Natural killer cell treated with Interleukin-12 subunit alpha and Interleukin-12 subunit beta and Interleukin-15 and Interleukin-18, amount 100 ng/mL, for 72 hours (primary cell): ENCODE data around the gene SEMA6B. TPM values are rescaled to one million over a fixed set of nuclear protein-coding genes. Genes with fewer than 3 reads are reported as not detected.

Source experiments
- ATAC-seq, 2 donors: fragments of 150-1000 bp; cut with Tn5 transposase in 1 of 2; sonication (Bioruptor Pico), chemical (Tn5 transposase) in 1 of 2; 2 replicates each; pipeline ENCODE4 v1.10.0; 2021
- DNase-seq: peaks from one replicate; pipeline ENCODE4 v3.0.0; 2022; ENCODE audit warnings: low spot score
- H3K27ac Mint-ChIP-seq, 2 donors: 1 replicate in 1 of 2; 2 replicates in 1 of 2; pipeline ENCODE4 v1.8.0; 2022; ENCODE audit warnings: mixed read lengths in 2 of 2, mild to moderate bottlenecking in 1 of 2, moderate library complexity in 1 of 2
- H3K27me3 Mint-ChIP-seq, 2 donors: 1 replicate in 1 of 2; 2 replicates in 1 of 2; pipeline ENCODE4 v1.8.0; 2022; ENCODE audit warnings: mixed read lengths in 2 of 2
- H3K36me3 Mint-ChIP-seq: one replicate; pipeline ENCODE4 v1.8.0; 2022; ENCODE audit warnings: mixed read lengths
- H3K4me1 Mint-ChIP-seq, 2 donors: 1 replicate in 1 of 2; 2 replicates in 1 of 2; pipeline ENCODE4 v1.8.0; 2022; ENCODE audit warnings: low read depth in 2 of 2, mixed read lengths in 2 of 2, mild to moderate bottlenecking in 1 of 2
- H3K4me3 Mint-ChIP-seq: one replicate; pipeline ENCODE4 v1.8.0; 2022; ENCODE audit warnings: mixed read lengths
- H3K9me3 Mint-ChIP-seq: 2 replicates; pipeline ENCODE4 v1.8.0; 2022; ENCODE audit warnings: mixed read lengths
- total RNA-seq, 2 donors: library from RNA; stranded (reverse); gene quantifications; one replicate each; pipeline ENCODE4 v1.2.3, GENCODE V29; 2022

SEMA6B gene
- total RNA-seq, 2 donors from 2014 or later, result 0.14 TPM; not detected in 1

DNA sequence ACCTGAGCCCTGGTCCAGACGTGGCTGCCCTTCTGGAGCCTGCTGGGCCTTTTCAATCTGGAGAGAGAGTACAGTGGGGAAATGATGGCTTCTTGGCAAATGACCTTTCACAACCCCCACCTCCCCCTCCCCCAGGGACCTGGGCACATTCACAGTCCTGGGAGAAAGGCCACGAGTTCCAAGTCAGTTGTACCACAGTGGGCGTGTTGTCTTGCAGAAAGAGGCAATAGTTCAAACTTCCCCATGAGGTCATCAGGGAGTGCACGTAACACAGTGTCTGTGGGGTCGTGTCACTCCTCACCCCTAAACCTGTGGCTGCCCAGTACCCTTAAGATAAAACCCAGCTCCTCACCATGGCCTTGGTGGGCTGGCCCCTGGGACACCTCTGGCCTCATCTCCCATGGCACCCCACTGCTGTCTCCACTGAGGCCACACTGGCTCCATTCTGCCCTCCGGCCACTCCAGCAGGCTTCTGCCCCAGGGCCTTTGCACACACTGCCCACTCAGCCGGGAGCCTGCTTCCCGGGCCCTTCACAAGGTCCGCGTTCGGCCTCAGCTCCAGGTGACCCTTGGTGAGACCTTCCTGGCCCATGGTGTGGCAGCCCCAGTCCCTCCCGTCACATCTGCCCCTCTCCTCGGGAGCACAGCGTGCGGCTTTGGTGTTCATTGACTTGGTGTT is 54.5 kb downstream of the SEMA6B start:
- Mint-ChIP-seq H3K4me3 (no peak overlapping the region), H3K36me3 (no peaks in the 10 kb centered on the region), H3K4me1 (peaks cover 8 to 13% of the 10 kb centered on the region in 2 donors), H3K9me3 (no peaks in the 10 kb centered on the region), H3K27ac (no peak overlapping the region), H3K27me3 (no peaks in the 10 kb centered on the region)
- DNase-seq (no peak), ATAC-seq (peak in 1 of 2 donors; percentile 30)

DNA sequence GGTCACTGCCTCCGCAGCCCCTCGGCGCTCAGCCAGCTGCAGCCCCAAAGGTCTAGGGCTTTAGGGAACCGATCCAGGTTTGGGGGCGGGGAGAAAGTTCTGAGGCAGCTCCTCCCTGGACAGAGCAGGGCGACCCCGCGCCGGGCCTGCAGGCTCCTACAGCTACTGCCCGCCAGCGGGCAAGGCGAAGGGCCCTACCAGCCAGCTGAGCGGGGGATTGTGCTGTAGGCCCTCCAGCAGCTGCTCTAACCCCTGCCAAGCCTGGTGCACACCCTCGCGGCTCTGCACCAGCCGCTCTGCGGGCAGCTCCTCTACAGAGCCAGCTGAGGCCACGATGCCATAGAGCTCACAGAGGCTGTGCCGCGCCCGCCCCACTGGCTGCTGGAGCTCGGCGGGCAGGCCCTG is 55.2 kb downstream of the SEMA6B start:
- ATAC-seq, result no peak
- Mint-ChIP-seq H3K27ac (no peak overlapping the region), H3K4me1 (peaks cover 8 to 13% of the 10 kb centered on the region in 2 donors), H3K27me3 (no peaks in the 10 kb centered on the region), H3K4me3 (no peak overlapping the region), H3K9me3 (no peaks in the 10 kb centered on the region), H3K36me3 (no peaks in the 10 kb centered on the region)
- DNase-seq, result no peak

DNA sequence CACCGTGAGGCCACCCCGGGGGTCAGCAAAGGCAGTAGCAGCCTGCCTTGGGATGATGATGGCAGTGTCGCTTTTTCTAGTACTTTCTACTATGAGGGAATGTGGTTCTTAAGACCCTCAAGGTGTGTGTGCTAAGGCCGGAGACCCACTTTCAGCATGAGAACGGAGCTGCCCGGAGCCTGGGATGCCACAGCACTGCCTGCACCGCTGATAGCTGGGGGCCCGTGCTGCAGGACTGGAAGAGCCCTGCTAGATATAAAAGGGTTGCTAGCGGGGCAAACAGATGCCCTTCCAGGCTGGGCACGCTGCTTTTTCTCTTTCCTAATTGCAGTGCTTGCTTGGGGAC is 55.7 kb downstream of the SEMA6B start:
- no peak for ATAC-seq
- peaks cover 8 to 13% of the 10 kb centered on the region in 2 donors for H3K4me1 Mint-ChIP-seq
- no peaks in the 10 kb centered on the region for H3K36me3 Mint-ChIP-seq
- no peak overlapping the region for H3K4me3 Mint-ChIP-seq
- H3K27me3 Mint-ChIP-seq, result no peaks in the 10 kb centered on the region
- no peak overlapping the region for H3K27ac Mint-ChIP-seq
- DNase-seq, result no peak
- no peaks in the 10 kb centered on the region for H3K9me3 Mint-ChIP-seq

DNA sequence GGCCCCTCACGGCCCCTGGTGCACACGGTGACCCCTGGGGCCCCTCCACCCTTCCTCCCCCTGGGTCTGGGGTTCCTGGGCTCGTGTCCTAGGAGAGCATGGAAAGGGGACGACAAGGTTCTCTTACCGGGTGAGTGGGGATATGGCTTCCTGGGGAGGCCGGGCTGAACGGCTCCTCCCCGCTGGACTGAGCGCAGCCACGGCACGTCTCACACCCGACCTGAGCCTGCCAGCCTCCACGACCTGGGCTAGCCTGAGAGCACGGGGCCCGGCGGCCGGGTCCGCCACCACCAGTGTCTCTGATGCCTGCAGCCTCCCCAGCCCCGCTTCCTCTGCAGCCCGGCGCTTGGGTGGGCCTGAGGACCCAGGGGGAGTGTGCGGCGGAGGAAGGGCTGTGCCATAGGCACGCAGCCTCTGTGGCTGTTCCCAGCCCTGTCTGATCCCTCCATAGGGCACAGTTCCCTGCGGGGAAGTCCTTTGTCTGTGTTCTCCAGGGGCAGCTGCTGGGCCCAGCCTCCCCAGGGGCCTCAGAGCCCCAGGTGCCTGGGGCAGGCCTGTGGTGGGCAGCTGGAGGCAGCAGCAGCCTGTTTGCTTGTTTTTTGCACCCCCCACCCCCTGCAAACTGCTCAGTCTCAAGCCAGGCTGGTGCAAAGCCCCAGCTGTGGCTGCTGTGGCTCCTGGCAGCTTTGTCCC is 56.2 kb downstream of the SEMA6B start:
- ATAC-seq, result no peak
- Mint-ChIP-seq H3K9me3 (no peaks in the 10 kb centered on the region), H3K4me1 (peaks cover 8 to 13% of the 10 kb centered on the region in 2 donors), H3K4me3 (no peak overlapping the region), H3K27me3 (no peaks in the 10 kb centered on the region), H3K36me3 (no peaks in the 10 kb centered on the region), H3K27ac (no peak overlapping the region)
- no peak for DNase-seq

DNA sequence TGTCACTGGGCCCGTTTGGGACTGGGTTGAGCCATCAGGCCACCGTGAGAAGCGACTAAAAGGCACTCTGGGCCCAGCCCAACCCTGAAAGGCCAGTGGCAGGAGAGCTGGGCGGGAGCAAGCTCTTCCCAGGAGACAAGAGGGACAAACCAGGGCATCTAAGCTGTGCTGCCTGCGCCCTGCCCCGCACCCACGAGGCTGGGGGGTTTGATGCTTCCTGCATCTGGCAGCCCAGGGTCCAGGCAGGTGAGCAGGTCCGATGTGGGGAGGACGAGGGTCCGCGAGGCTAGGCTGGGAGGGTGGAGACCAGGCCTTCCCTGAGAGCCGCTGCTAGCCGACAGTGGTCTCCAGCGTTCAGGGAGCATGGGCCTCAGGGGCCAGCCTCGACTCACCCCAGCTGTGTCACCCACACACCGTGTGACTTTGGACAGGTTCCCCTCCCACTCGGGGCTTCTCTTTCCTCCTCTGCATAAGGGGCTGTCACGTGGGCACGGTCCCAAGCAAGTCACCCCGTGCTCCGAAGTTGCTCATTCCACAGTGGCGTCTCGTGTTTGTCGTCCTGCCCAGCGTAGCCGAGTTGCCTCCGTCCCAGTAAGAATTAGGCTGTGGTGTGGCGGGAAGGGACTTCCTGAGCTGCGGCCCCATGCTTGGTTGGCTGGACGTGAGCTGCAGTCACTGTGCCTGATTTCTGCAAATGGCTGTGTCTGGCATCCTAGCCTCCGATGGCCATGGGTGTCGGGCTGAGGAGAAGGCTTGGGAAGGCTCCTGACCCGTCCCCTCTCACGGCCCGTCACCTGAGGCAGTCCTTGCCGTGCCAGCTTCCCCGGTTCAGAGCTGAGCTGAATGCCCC is 57.0 kb downstream of the SEMA6B start:
- ATAC-seq (no peak), DNase-seq (no peak)
- Mint-ChIP-seq H3K27ac (no peak overlapping the region), H3K36me3 (no peaks in the 10 kb centered on the region), H3K27me3 (no peaks in the 10 kb centered on the region), H3K4me3 (no peak overlapping the region), H3K9me3 (no peaks in the 10 kb centered on the region), H3K4me1 (peaks cover 8 to 13% of the 10 kb centered on the region in 2 donors)

DNA sequence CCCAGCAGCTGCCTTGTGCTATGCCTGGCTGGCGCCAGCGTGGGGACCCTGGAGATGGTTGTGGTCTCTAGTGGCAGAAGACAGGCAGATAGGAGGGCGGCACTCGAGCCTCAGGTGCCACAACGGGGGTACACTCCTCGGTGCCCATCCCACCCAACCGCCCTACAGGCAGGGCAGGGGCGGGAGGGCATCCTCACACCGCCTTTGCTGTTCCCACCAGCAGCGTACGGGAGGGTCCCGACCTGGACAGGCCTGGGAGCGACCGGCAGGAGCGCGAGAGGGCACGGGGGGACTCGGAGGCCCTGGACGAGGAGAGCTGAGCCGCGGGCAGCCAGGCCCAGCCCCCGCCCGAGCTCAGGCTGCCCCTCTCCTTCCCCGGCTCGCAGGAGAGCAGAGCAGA is 57.8 kb downstream of the SEMA6B start:
- Mint-ChIP-seq H3K27me3 (no peaks in the 10 kb centered on the region), H3K9me3 (no peaks in the 10 kb centered on the region), H3K36me3 (no peaks in the 10 kb centered on the region), H3K4me1 (peaks cover 7 to 12% of the 10 kb centered on the region in 2 donors), H3K4me3 (no peak overlapping the region), H3K27ac (no peak overlapping the region)
- DNase-seq, result no peak
- no peak for ATAC-seq

DNA sequence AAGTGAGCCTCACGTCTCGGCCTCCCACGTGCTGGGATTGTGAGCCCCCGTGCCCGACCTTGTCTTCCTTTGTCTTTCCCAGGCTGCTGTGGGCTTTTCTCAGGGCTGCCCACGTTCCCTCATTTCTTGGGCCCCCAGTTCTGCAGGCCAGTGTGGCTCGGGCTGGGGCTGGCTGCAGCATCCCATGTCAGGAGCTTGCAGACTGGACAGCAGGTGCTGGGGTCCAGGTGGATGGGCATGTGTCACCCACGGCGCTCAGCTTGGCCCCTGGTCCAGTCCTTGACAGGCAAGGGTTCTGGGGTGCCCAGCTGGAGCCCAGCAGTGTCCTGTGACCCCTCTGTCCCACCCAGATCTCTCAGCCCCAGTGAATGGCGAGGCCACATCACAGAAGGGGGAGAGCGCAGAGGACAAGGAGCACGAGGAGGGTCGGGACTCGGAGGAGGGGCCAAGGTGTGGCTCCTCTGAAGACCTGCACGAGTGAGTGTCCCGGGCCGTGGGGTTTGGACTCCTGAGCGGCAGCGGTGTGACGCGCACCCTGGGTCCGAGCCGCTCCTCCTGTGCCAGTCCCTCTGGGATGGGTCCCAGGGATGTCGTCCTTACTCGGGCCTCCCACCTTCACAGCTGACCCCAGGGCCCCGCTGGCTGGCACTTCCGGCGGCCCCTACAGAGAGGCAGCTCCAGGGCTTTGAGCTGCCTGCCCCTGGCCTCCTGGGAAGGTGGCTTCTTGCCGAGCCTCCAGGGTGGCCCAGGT is 58.5 kb downstream of the SEMA6B start:
- Mint-ChIP-seq H3K4me3 (no peak overlapping the region), H3K27me3 (no peaks in the 10 kb centered on the region), H3K27ac (no peak overlapping the region), H3K9me3 (no peaks in the 10 kb centered on the region), H3K4me1 (peaks cover under 1 to 5% of the 10 kb centered on the region in 2 donors), H3K36me3 (no peaks in the 10 kb centered on the region)
- no peak for ATAC-seq
- DNase-seq, result no peak

DNA sequence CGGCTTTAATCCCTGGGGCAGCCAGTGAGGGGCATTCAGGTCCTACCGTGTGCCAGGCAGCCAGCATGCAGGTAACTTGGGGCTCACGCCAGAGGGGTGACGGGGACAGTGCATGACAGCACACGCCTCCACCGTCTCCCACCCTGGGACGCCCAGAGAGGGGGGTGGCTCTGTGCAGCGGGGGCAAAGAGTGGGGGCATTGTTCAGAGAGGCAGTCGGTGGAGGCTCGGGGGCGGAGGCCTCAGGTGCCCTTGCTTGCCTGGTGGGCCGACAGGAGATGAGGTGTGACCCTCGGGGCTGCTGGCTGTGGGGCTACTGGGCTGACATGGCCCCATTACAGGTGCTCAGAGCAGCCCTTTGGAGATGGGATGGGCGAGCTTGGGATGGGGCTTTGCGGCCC is 59.6 kb downstream of the SEMA6B start:
- no peak for ATAC-seq
- Mint-ChIP-seq H3K36me3 (no peaks in the 10 kb centered on the region), H3K27ac (no peak overlapping the region), H3K9me3 (no peaks in the 10 kb centered on the region), H3K27me3 (no peaks in the 10 kb centered on the region), H3K4me1 (no peaks in the 10 kb centered on the region), H3K4me3 (no peak overlapping the region)
- no peak for DNase-seq

DNA sequence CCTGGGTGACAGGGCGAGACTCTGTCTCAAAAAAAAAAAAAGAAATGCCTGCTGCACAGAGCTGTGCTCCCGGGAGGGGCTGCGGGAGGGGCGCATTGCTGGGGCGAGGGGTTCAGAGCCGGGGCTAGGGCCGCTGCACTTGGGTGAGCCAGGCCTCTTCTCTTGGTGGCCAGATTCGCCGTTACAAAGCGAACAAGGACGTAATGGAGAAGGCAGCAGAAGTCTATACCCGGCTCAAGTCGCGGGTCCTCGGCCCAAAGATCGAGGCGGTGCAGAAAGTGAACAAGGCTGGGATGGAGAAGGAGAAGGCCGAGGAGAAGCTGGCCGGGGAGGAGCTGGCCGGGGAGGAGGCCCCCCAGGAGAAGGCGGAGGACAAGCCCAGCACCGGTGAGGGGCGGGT is 60.2 kb downstream of the SEMA6B start:
- Mint-ChIP-seq H3K27ac (no peak overlapping the region), H3K27me3 (no peaks in the 10 kb centered on the region), H3K4me1 (no peaks in the 10 kb centered on the region), H3K4me3 (no peak overlapping the region), H3K36me3 (no peaks in the 10 kb centered on the region), H3K9me3 (no peaks in the 10 kb centered on the region)
- no peak for DNase-seq
- no peak for ATAC-seq

DNA sequence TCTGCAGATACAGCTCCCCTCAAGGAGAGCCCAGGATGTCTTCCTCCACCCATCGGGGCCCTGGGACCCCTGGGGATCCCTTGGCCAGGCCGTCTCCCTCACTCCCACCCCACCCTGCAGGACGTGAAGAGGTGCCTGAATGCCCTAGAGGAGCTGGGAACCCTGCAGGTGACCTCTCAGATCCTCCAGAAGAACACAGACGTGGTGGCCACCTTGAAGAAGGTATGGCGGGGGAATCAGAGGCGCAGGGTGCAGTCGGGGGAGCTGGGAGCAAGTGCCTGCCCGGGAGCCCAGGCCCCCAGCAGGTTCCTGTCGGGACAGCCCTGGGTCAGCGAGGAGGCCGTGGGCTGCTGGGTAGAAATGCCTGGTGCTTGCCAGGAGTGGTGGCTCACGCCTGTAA is 60.8 kb downstream of the SEMA6B start:
- no peak overlapping the region for H3K4me3 Mint-ChIP-seq
- DNase-seq (no peak), ATAC-seq (no peak)
- no peaks in the 10 kb centered on the region for H3K9me3 Mint-ChIP-seq
- no peaks in the 10 kb centered on the region for H3K27me3 Mint-ChIP-seq
- H3K36me3 Mint-ChIP-seq, result no peaks in the 10 kb centered on the region
- H3K4me1 Mint-ChIP-seq, result no peaks in the 10 kb centered on the region
- H3K27ac Mint-ChIP-seq, result no peak overlapping the region

DNA sequence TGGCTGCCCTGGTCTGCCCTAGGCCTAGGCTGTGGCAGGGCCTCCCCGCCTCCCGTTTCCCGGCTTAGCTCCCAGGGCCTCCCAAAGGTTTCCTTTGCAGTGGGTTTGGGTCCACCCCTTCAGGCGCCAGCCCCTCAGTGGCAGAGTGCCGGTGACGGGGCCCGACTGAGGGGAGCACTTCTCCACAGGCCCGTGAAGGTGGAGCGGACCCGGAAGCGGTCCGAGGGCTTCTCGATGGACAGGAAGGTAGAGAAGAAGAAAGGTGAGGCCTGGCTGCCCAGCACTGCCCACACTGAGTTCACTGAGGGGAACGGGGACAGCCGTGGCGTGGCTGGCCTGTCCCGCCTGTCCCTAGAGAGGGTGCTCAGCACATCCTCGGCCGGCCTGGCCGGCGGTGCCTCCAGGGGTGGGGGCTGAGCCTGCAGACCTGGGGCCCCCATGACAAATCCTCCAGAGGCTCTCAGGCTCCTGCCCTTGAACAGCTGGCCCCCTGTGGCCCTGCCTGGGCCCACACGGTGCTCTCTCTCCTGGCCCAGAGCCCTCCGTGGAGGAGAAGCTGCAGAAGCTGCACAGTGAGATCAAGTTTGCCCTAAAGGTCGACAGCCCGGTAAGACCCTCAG is 61.6 kb downstream of the SEMA6B start:
- no peak for ATAC-seq
- Mint-ChIP-seq H3K27ac (no peak overlapping the region), H3K27me3 (no peaks in the 10 kb centered on the region), H3K4me3 (no peak overlapping the region), H3K9me3 (no peaks in the 10 kb centered on the region), H3K36me3 (no peaks in the 10 kb centered on the region), H3K4me1 (no peaks in the 10 kb centered on the region)
- no peak for DNase-seq

DNA sequence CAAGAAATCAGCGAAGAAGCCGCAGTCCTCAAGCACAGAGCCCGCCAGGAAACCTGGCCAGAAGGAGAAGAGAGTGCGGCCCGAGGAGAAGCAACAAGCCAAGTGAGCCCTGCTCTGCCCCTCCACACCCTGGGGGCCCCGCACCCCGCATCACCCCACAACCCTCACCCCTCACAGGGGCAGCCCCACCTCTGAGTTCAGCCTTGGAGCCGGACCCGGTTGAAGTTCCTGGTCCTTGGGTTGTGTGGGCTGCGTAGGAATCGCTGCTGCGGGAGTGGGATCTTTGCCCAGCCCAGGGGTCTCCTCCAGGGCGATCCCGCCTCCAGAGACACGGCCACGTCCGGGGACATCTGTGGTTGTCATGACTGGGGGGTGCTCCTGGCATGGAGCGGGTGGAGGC is 63.2 kb downstream of the SEMA6B start:
- Mint-ChIP-seq H3K4me1 (no peaks in the 10 kb centered on the region), H3K36me3 (no peaks in the 10 kb centered on the region), H3K27me3 (no peaks in the 10 kb centered on the region), H3K4me3 (no peak overlapping the region), H3K27ac (no peak overlapping the region), H3K9me3 (no peaks in the 10 kb centered on the region)
- DNase-seq (no peak), ATAC-seq (no peak)

DNA sequence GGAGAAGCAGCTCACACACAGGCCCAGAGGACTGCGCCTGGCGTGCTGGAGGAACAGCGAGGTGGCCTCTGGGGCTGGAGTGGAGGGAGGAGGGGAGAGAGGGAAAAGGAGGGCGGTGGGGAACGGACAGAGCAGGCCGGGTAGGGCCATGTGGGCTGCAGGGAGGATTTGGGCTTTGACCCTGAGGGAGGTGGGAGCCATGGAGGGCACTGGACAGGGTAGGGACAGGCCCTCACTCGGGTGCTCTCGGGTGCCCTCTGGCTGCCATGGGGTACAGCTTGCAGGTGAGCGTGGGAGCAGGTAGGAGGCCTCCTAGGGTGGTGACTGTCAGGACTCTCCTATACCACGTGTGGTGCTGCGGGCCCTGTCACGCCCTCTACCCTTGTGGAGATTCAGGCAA is 64.0 kb downstream of the SEMA6B start:
- ATAC-seq (peak; percentile 3 to 45), DNase-seq (no peak)
- no peak overlapping the region for H3K27ac Mint-ChIP-seq
- H3K36me3 Mint-ChIP-seq, result no peaks in the 10 kb centered on the region
- H3K4me3 Mint-ChIP-seq, result no peak overlapping the region
- H3K4me1 Mint-ChIP-seq, result no peaks in the 10 kb centered on the region
- H3K9me3 Mint-ChIP-seq, result no peaks in the 10 kb centered on the region
- H3K27me3 Mint-ChIP-seq, result no peaks in the 10 kb centered on the region
